GM12878 (cell line): ENCODE data around the gene SSR1. TPM values are rescaled to one million over a fixed set of nuclear protein-coding genes. Genes with fewer than 3 reads are reported as not detected.

Source experiments
- ATAC-seq: fragments of 200-7000 bp; cut with Tn5 transposase; 3 replicates; pipeline ENCODE4 v1.9.1; 2020; ENCODE audit warnings: mild to moderate bottlenecking, moderate library complexity
- BruUV-seq: library from RNA; stranded (reverse); fragments of 400-500 nt; replicated peaks from 2 replicates; lab custom pipeline; 2021; lab: Mats Ljungman, UMichigan
- CTCF ChIA-PET: fragments of 300-600 bp; sonication (Branson Sonifier 250); formaldehyde crosslinking; extraction: SDS; loops from one replicate; lab custom pipeline; 2021; ENCODE audit warnings: inconsistent platforms; lab: Yijun Ruan, JAX
- POLR2A ChIA-PET: fragments of 350-600 bp; formaldehyde crosslinking; extraction: SDS; loops from one replicate; lab custom pipeline; 2021; ENCODE audit warnings: inconsistent platforms; lab: Charles Lee
- RAD21 ChIA-PET: fragments of 300-600 bp; sonication (Branson Sonifier 250); formaldehyde crosslinking; loops from one replicate; lab custom pipeline; 2023; ENCODE audit warnings: antibody characterized with exemption; ENCODE audit not compliant: unreplicated experiment; lab: Charles Lee
- SMC1A ChIA-PET: fragments of 300-600 bp; sonication (Branson Sonifier 250); formaldehyde crosslinking; loops from one replicate; lab custom pipeline; 2023; ENCODE audit not compliant: unreplicated experiment, uncharacterized antibody; lab: Charles Lee
- DNase-seq: peaks from one replicate; pipeline ENCODE4 v3.0.0-alpha.2; 2011; ENCODE audit warnings: low read depth, low spot score
- FAIRE-seq: peaks from 3 replicates; lab custom pipeline; 2011; peaks lifted over from hg19 to GRCh38; lab: Jason Lieb, UNC
- H2AFZ ChIP-seq: 2 replicates; pipeline ENCODE4 v1.6.0; 2011; ENCODE audit warnings: low read depth, low read length, control low read depth; ENCODE audit not compliant: control insufficient read depth
- H3K27ac ChIP-seq: 2 replicates; pipeline ENCODE4 v1.5.1; 2011; ENCODE audit warnings: control low read depth; ENCODE audit not compliant: control insufficient read depth, insufficient read depth
- H3K27me3 ChIP-seq, 2 experiments: replicated peaks in 1 of 2; 2 replicates each; pipeline versions ENCODE4 v1.6.0 to v1.6.1; 2011; ENCODE audit warnings: low read length in 1 of 2; ENCODE audit not compliant: control insufficient read depth in 2 of 2, insufficient read depth in 2 of 2
- H3K36me3 ChIP-seq, 2 experiments: 2 replicates each; pipeline ENCODE4 v1.5.1; 2011; ENCODE audit warnings: low read length in 1 of 2; ENCODE audit not compliant: control insufficient read depth in 2 of 2, insufficient read depth in 2 of 2
- H3K4me1 ChIP-seq: 2 replicates; pipeline ENCODE4 v1.6.1; 2011; ENCODE audit warnings: mild to moderate bottlenecking, low read length, moderate library complexity, mixed read lengths; ENCODE audit not compliant: control insufficient read depth, insufficient read depth
- H3K4me2 ChIP-seq: 2 replicates; pipeline ENCODE4 v1.6.0; 2011; ENCODE audit warnings: control low read depth; ENCODE audit not compliant: control insufficient read depth, insufficient read depth
- H3K4me3 ChIP-seq: fragments of 200-600 bp; sonication (generic); 2 replicates; pipeline ENCODE4 v1.5.1; 2016
- H3K79me2 ChIP-seq: 2 replicates; pipeline ENCODE4 v1.6.0; 2011; ENCODE audit warnings: low read length; ENCODE audit not compliant: control insufficient read depth, insufficient read depth
- H3K9ac ChIP-seq: 2 replicates; pipeline ENCODE4 v1.8.0; 2011; ENCODE audit warnings: low read length, control low read depth, mixed read lengths; ENCODE audit not compliant: control insufficient read depth, insufficient read depth
- H3K9me3 ChIP-seq: replicated peaks from 3 replicates; pipeline ENCODE4 v1.5.1; 2011; ENCODE audit warnings: mild to moderate bottlenecking, low read length; ENCODE audit not compliant: control insufficient read depth, insufficient read depth
- H4K20me1 ChIP-seq: 2 replicates; pipeline ENCODE4 v1.6.0; 2011; ENCODE audit not compliant: control insufficient read depth, insufficient read depth
- ELK1 ChIP-seq: IDR thresholded peaks from 2 replicates; pipeline ENCODE4 v1.6.1; 2012; ENCODE audit warnings: low read depth, low read length, improper control_type of control experiment
- FOS ChIP-seq: IDR thresholded peaks from 3 replicates; pipeline ENCODE4 v1.6.1; 2011; ENCODE audit warnings: borderline replicate concordance; ENCODE audit not compliant: insufficient read length; ENCODE audit errors: extremely low read depth
- IRF5 ChIP-seq: fragments of 450-650 bp; IDR thresholded peaks from 2 replicates; pipeline ENCODE4 v1.6.1; 2017; ENCODE audit warnings: borderline replicate concordance
- JUNB ChIP-seq: IDR thresholded peaks from 2 replicates; pipeline ENCODE4 v1.6.1; 2016; ENCODE audit warnings: antibody characterized with exemption, mild to moderate bottlenecking
- KDM1A ChIP-seq: fragments of 200-600 bp; sonication (generic); IDR thresholded peaks from 2 replicates; pipeline ENCODE4 v1.6.1; 2016; ENCODE audit warnings: borderline replicate concordance
- NFYB ChIP-seq: IDR thresholded peaks from 2 replicates; pipeline ENCODE4 v1.6.1; 2011; ENCODE audit warnings: low read depth, mild to moderate bottlenecking, low read length, improper control_type of control experiment, moderate library complexity; ENCODE audit not compliant: insufficient read depth
- WGBS: methylation state at CpG from one replicate; pipeline ENCODE4 v1.1.6; 2016; ENCODE audit warnings: low lambda C conversion rate; ENCODE audit not compliant: insufficient replicate concordance, insufficient coverage; ENCODE audit errors: missing lambda C conversion rate; 5-methylcytosine and 5-hydroxymethylcytosine counted together
- in situ Hi-C: fragments of 300-500 bp; cut with MboI; formaldehyde crosslinking; loops from 9 replicates; pipeline ENCODE4 v1.14.3; 2018; ENCODE audit warnings: mixed read lengths
- intact Hi-C: fragments of 100-400 bp; cut with micrococcal nuclease; formaldehyde crosslinking; loops from one replicate; pipeline ENCODE4 v1.14.2; 2022; ENCODE audit not compliant: unreplicated experiment
- polyA plus RNA-seq, 11 experiments: library from polyadenylated mRNA; depleted of rRNA in 4 of 11; unstranded in 6 of 11; stranded (reverse) in 5 of 11; fragments of >200 nt; fragmentation: Nextera tagmentation in 4 of 11; fragmentation: Illumina TruSeq in 1 of 11; extraction: Ambion mirVana in 4 of 11; extraction: Trizol in 1 of 11; gene quantifications; 1 replicate in 1 of 11; 2 replicates in 10 of 11; pipeline versions ENCODE4 v1.2.1 to v1.2.3, GENCODE V29; 2011 to 2016; ENCODE audit warnings: inconsistent platforms in 2 of 11, missing spikeins in 2 of 11, low read depth in 1 of 11
- total RNA-seq, 4 experiments: library from RNA; depleted of rRNA in 3 of 4; stranded (reverse); fragments of >200 nt in 3 of 4; fragmentation: Illumina TruSeq in 1 of 4; extraction: Trizol in 1 of 4; gene quantifications; 2 replicates each; pipeline versions ENCODE4 v1.2.1 to v1.2.3, GENCODE V29; 2013 to 2021
- TF ChIP-seq, protein P1 (sequence below): IDR thresholded peaks from 2 replicates; pipeline ENCODE4 v1.6.1; 2011; ENCODE audit warnings: mild to moderate bottlenecking, low read depth, low read length, moderate library complexity; ENCODE audit not compliant: insufficient replicate concordance
- TF ChIP-seq, protein P2 (sequence below): IDR thresholded peaks from 2 replicates; pipeline ENCODE4 v1.6.1; 2011; ENCODE audit warnings: borderline replicate concordance, low read depth, mild to moderate bottlenecking, moderate library complexity, low read length; ENCODE audit not compliant: insufficient read depth, poor library complexity, severe bottlenecking

The SSR1 gene
- total and polyA plus RNA-seq, 10 of the 15 experiments (the other 5 are each of a cell fraction or from before 2014, with no cell fraction given): 42.0 to 209 (median 128) TPM

DNA sequence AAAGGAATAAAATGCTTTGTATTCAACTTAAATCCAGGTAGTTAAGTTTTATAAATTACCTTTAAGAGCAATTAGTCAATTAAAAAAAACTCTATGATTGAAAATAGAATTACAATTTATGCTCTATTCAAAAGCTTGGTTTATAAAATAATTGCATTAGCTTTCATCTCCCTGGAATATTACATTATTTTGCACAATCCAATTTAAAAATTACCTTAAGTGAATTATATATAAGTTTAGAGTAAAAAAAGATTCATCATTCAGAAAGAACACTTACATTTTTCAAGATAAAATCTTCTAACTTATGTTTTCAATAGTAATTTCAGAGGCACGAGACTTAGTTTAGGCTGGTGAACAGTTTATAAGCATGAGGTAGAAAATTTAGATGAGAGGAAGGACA lies 14.9 kb downstream of the SSR1 start:
- no peak overlapping the region for H3K4me2 ChIP-seq
- ChIA-PET RAD21 (no interaction called here), CTCF (interaction anchor here (1.0 to 6.1 kb wide), 2 partner anchors 21 to 42 kb away, joined by 3 to 37 read pairs; no protein-coding TSS in a partner anchor), POLR2A (no interaction called here), SMC1A (interaction anchor here (1.2 to 3.6 kb wide), 4 partner anchors 7 to 130 kb away, joined by 3 to 20 read pairs (median 5); no protein-coding TSS in a partner anchor)
- intact Hi-C loops (no loop called here), in situ Hi-C loops (no loop called here)
- no peak for FAIRE-seq
- no peaks in the 10 kb centered on the region for H4K20me1 ChIP-seq
- no peaks in the 10 kb centered on the region for H3K27me3 ChIP-seq
- no peak overlapping the region for H3K27ac ChIP-seq
- no TSS peak for BruUV-seq
- H3K4me3 ChIP-seq: no peak overlapping the region
- H3K4me1 ChIP-seq: no peaks in the 10 kb centered on the region
- H3K9ac ChIP-seq: no peak overlapping the region
- no peak for ATAC-seq
- H3K9me3 ChIP-seq: no peaks in the 10 kb centered on the region
- TF ChIP-seq IRF5: no peak
- TF ChIP-seq ELK1: no peak
- TF ChIP-seq, protein P1, sequence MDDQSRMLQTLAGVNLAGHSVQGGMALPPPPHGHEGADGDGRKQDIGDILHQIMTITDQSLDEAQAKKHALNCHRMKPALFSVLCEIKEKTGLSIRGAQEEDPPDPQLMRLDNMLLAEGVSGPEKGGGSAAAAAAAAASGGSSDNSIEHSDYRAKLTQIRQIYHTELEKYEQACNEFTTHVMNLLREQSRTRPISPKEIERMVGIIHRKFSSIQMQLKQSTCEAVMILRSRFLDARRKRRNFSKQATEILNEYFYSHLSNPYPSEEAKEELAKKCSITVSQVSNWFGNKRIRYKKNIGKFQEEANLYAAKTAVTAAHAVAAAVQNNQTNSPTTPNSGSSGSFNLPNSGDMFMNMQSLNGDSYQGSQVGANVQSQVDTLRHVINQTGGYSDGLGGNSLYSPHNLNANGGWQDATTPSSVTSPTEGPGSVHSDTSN: no peak
- TF ChIP-seq FOS: no peak
- TF ChIP-seq JUNB: no peak
- no peak for TF ChIP-seq NFYB
- TF ChIP-seq, protein P2, sequence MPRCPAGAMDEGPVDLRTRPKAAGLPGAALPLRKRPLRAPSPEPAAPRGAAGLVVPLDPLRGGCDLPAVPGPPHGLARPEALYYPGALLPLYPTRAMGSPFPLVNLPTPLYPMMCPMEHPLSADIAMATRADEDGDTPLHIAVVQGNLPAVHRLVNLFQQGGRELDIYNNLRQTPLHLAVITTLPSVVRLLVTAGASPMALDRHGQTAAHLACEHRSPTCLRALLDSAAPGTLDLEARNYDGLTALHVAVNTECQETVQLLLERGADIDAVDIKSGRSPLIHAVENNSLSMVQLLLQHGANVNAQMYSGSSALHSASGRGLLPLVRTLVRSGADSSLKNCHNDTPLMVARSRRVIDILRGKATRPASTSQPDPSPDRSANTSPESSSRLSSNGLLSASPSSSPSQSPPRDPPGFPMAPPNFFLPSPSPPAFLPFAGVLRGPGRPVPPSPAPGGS: no peak
- no peak for TF ChIP-seq KDM1A
- WGBS: 76% methylated on average over 1 of the region's 1 CpG
- DNase-seq: no peak
- no peaks in the 10 kb centered on the region; the same call in 1 of the 2 replicates for H3K79me2 ChIP-seq
- peaks cover 7 to 48% of the 10 kb centered on the region in 2 experiments for H3K36me3 ChIP-seq
- H2AFZ ChIP-seq: no peak overlapping the region
